NT2/D1 (cell line): ENCODE measurements around the gene IYD.

Experiments
- YY1 ChIP-seq: IDR thresholded peaks from 2 replicates; pipeline ENCODE4 v1.6.1; 2011; ENCODE audit not compliant: insufficient read length, insufficient read depth
- ZNF274 ChIP-seq: IDR thresholded peaks from 2 replicates; pipeline ENCODE4 v1.6.1; 2011; ENCODE audit warnings: mild to moderate bottlenecking, low read depth, low read length

GRCh38 chr6:150336299-150336698 lies 32.5 kb upstream of the IYD start:
- TF ChIP-seq ZNF274 (no peak), YY1 (no peak)
